ENCODE results near the gene ADPRHL1. TPM values are rescaled to one million over a fixed set of nuclear protein-coding genes. Genes with fewer than 3 reads are reported as not detected.

ADPRHL1 gene
- total RNA-seq, 2 experiments from 2014 or later: 0.10 to 0.57 TPM

- no peak for DNase-seq
- Mint-ChIP-seq H3K36me3 (ENCODE audit: low read depth) (no peaks in the 10 kb centered on the region), H3K4me3 (no peak overlapping the region), H3K27ac (no peak overlapping the region), H3K27me3 (ENCODE audit: low read depth) (no peaks in the 10 kb centered on the region), H3K9me3 (no peaks in the 10 kb centered on the region), H3K4me1 (ENCODE audit: low read depth) (no peaks in the 10 kb centered on the region)
- intact Hi-C loops (cut with micrococcal nuclease): no loop called here
- CTCF ChIA-PET: no interaction called here
Observed at GRCh38 chr13:113414335-113414734, 39.0 kb downstream of the ADPRHL1 start.

- Mint-ChIP-seq H3K36me3 (ENCODE audit: low read depth) (no peaks in the 10 kb centered on the region), H3K27me3 (ENCODE audit: low read depth) (no peaks in the 10 kb centered on the region), H3K4me1 (ENCODE audit: low read depth) (no peaks in the 10 kb centered on the region), H3K9me3 (no peaks in the 10 kb centered on the region), H3K27ac (no peak overlapping the region), H3K4me3 (no peak overlapping the region)
- CTCF ChIA-PET: no interaction called here
- DNase-seq: no peak
- intact Hi-C loops (cut with micrococcal nuclease): no loop called here
Observed at GRCh38 chr13:113413898-113414282, 39.4 kb downstream of the ADPRHL1 start.

- intact Hi-C loops (cut with micrococcal nuclease): no loop called here
- Mint-ChIP-seq H3K4me3 (no peak overlapping the region), H3K4me1 (ENCODE audit: low read depth) (no peaks in the 10 kb centered on the region), H3K27ac (no peak overlapping the region), H3K9me3 (no peaks in the 10 kb centered on the region), H3K27me3 (ENCODE audit: low read depth) (no peaks in the 10 kb centered on the region), H3K36me3 (ENCODE audit: low read depth) (no peaks in the 10 kb centered on the region)
- no peak for DNase-seq
- CTCF ChIA-PET: no interaction called here
Observed at GRCh38 chr13:113413178-113413897, 40.0 kb downstream of the ADPRHL1 start.

- Mint-ChIP-seq H3K4me3 (no peak overlapping the region), H3K36me3 (ENCODE audit: low read depth) (no peaks in the 10 kb centered on the region)
Observed at GRCh38 chr13:113412440-113412839, 40.8 kb downstream of the ADPRHL1 start.

GRCh38 chr13:113411216-113412023, 41.9 kb downstream of the ADPRHL1 start:
- intact Hi-C loops (cut with micrococcal nuclease): no loop called here
- H3K4me1 Mint-ChIP-seq (ENCODE audit: low read depth): no peaks in the 10 kb centered on the region
- no peak for DNase-seq
- H3K9me3 Mint-ChIP-seq: no peaks in the 10 kb centered on the region
- H3K27me3 Mint-ChIP-seq (ENCODE audit: low read depth): no peaks in the 10 kb centered on the region
- H3K36me3 Mint-ChIP-seq (ENCODE audit: low read depth): no peaks in the 10 kb centered on the region
- H3K4me3 Mint-ChIP-seq: no peak overlapping the region
- no peak overlapping the region for H3K27ac Mint-ChIP-seq
- CTCF ChIA-PET: no interaction called here

More at GRCh38 chr13:113412440-113412839, 40.8 kb downstream of the ADPRHL1 start:
- intact Hi-C loops (cut with micrococcal nuclease): no loop called here
- Mint-ChIP-seq H3K4me1 (ENCODE audit: low read depth) (no peaks in the 10 kb centered on the region), H3K27me3 (ENCODE audit: low read depth) (no peaks in the 10 kb centered on the region), H3K9me3 (no peaks in the 10 kb centered on the region), H3K27ac (no peak overlapping the region)
- CTCF ChIA-PET: no interaction called here
- DNase-seq: no peak

GRCh38 chr13:113410472-113411201, 42.7 kb downstream of the ADPRHL1 start:
- CTCF ChIA-PET: no interaction called here
- no peaks in the 10 kb centered on the region for H3K27me3 Mint-ChIP-seq (ENCODE audit: low read depth)
- intact Hi-C loops (cut with micrococcal nuclease): no loop called here
- no peak overlapping the region for H3K27ac Mint-ChIP-seq
- DNase-seq: no peak
- H3K9me3 Mint-ChIP-seq: no peaks in the 10 kb centered on the region
- no peak overlapping the region for H3K4me3 Mint-ChIP-seq
- no peaks in the 10 kb centered on the region for H3K36me3 Mint-ChIP-seq (ENCODE audit: low read depth)
- H3K4me1 Mint-ChIP-seq (ENCODE audit: low read depth): no peaks in the 10 kb centered on the region

GRCh38 chr13:113408562-113408961, 44.7 kb downstream of the ADPRHL1 start:
- Mint-ChIP-seq H3K27me3 (ENCODE audit: low read depth) (no peaks in the 10 kb centered on the region), H3K36me3 (ENCODE audit: low read depth) (no peaks in the 10 kb centered on the region), H3K9me3 (no peaks in the 10 kb centered on the region), H3K27ac (no peak overlapping the region), H3K4me1 (ENCODE audit: low read depth) (no peaks in the 10 kb centered on the region), H3K4me3 (no peak overlapping the region)
- intact Hi-C loops (cut with micrococcal nuclease): no loop called here
- CTCF ChIA-PET: no interaction called here
- DNase-seq: no peak

- Mint-ChIP-seq H3K27me3 (ENCODE audit: low read depth) (no peaks in the 10 kb centered on the region), H3K4me3 (no peak overlapping the region), H3K9me3 (no peaks in the 10 kb centered on the region), H3K27ac (no peak overlapping the region), H3K4me1 (ENCODE audit: low read depth) (no peaks in the 10 kb centered on the region), H3K36me3 (ENCODE audit: low read depth) (no peaks in the 10 kb centered on the region)
- intact Hi-C loops (cut with micrococcal nuclease): no loop called here
- CTCF ChIA-PET: no interaction called here
- DNase-seq: no peak
Observed at GRCh38 chr13:113407531-113408393, 45.5 kb downstream of the ADPRHL1 start.

- no peak overlapping the region for H3K4me3 Mint-ChIP-seq
- H3K27ac Mint-ChIP-seq: no peak overlapping the region
- no peaks in the 10 kb centered on the region for H3K4me1 Mint-ChIP-seq (ENCODE audit: low read depth)
- H3K36me3 Mint-ChIP-seq (ENCODE audit: low read depth): no peaks in the 10 kb centered on the region
- DNase-seq: no peak
- intact Hi-C loops (cut with micrococcal nuclease): no loop called here
- no peaks in the 10 kb centered on the region for H3K27me3 Mint-ChIP-seq (ENCODE audit: low read depth)
- no peaks in the 10 kb centered on the region for H3K9me3 Mint-ChIP-seq
- CTCF ChIA-PET: no interaction called here
Observed at GRCh38 chr13:113407103-113407530, 46.2 kb downstream of the ADPRHL1 start.

GRCh38 chr13:113406321-113407102, 46.8 kb downstream of the ADPRHL1 start:
- DNase-seq: no peak
- intact Hi-C loops (cut with micrococcal nuclease): no loop called here
- no peak overlapping the region for H3K4me3 Mint-ChIP-seq
- CTCF ChIA-PET: no interaction called here
- H3K36me3 Mint-ChIP-seq (ENCODE audit: low read depth): no peaks in the 10 kb centered on the region
- no peak overlapping the region for H3K27ac Mint-ChIP-seq
- H3K9me3 Mint-ChIP-seq: no peaks in the 10 kb centered on the region
- no peaks in the 10 kb centered on the region for H3K27me3 Mint-ChIP-seq (ENCODE audit: low read depth)
- H3K4me1 Mint-ChIP-seq (ENCODE audit: low read depth): no peaks in the 10 kb centered on the region

- Mint-ChIP-seq H3K27ac (no peak overlapping the region), H3K27me3 (ENCODE audit: low read depth) (no peaks in the 10 kb centered on the region), H3K4me3 (no peak overlapping the region), H3K36me3 (ENCODE audit: low read depth) (no peaks in the 10 kb centered on the region), H3K9me3 (no peaks in the 10 kb centered on the region), H3K4me1 (ENCODE audit: low read depth) (no peaks in the 10 kb centered on the region)
- no peak for DNase-seq
- intact Hi-C loops (cut with micrococcal nuclease): no loop called here
- CTCF ChIA-PET: interaction anchor here (0.9 kb wide), 1 partner anchor 11 kb away, joined by 3 read pairs; no protein-coding TSS in a partner anchor
Observed at GRCh38 chr13:113405481-113406300, 47.6 kb downstream of the ADPRHL1 start.
